HG03558 (cell line): ENCODE results near the gene CHST7.

Experiments used
- ATAC-seq: cut with Tn5 transposase; IDR thresholded peaks from one replicate; pipeline ENCODE4 v1.9.1; 2021; ENCODE audit warnings: moderate number of reproducible peaks; ENCODE audit not compliant: unreplicated experiment; ENCODE audit errors: extremely low read depth

Gene CHST7

GRCh38 chrX:46601283-46601682 lies 27.7 kb downstream of the CHST7 start:
- no peak for ATAC-seq

GRCh38 chrX:46602468-46603102 lies 29.0 kb downstream of the CHST7 start:
- ATAC-seq: no peak

GRCh38 chrX:46607916-46608315 lies 34.4 kb downstream of the CHST7 start:
- no peak for ATAC-seq

- no peak for ATAC-seq
These were observed 36.6 kb downstream of the CHST7 start for GRCh38 chrX:46610070-46610658.

DNA sequence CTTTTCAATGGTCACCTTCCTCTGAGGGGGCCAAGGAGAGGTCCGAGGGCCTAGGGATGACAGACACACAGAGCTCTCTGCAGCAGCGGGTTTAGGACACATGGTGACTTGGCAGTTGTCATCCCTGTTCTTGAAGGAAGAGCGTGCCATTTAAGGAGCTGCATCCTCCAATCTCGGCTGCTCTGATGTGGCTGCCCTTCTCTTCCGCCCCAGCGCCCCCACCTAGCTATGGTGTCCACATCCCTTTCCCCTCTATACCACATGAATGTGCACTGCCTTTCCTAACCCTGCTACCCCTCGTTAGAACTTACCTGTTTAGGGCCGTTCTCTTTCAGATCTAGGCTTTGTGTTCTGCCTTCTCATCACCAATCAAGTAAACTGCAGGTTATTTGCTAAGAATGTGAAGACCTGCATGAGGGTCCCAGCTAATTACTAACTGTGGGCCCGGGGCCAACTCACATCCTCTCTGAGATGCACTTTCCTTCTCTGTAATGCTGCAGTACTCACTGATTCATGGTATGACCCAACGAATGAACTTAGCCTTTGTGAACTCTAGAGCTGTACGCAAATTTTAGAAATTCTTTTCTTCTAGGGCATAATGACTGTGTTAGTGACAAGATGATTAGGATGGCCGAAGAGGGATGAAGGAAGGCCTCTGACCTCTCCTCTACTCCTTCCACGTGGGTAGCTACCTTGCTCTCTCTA lies 38.2 kb downstream of the CHST7 start:
- ATAC-seq: no peak

DNA sequence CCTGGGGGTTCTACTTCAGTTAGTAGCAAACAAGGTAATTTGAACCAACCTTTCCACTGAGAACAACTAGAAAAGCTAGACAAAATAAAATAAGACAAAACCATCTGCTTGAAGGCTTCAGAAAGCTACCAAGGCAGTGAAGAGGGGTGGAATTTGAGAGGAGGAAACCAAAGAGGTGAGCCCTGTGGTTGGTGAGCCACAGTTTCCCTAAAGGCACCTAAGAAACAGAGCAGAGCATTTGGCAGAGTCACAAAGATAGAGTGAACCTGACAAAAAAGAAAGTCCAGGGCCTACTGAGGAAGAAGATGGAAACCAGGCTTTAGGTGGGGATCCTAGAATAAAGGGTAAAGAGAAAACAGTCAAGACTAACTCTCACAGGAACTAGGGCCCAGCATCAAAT lies 44.3 kb downstream of the CHST7 start:
- ATAC-seq: no peak

- ATAC-seq: no peak
These were observed 45.4 kb downstream of the CHST7 start for GRCh38 chrX:46618947-46619346.

- ATAC-seq: no peak
These were observed 46.9 kb downstream of the CHST7 start for GRCh38 chrX:46620505-46620904.

DNA sequence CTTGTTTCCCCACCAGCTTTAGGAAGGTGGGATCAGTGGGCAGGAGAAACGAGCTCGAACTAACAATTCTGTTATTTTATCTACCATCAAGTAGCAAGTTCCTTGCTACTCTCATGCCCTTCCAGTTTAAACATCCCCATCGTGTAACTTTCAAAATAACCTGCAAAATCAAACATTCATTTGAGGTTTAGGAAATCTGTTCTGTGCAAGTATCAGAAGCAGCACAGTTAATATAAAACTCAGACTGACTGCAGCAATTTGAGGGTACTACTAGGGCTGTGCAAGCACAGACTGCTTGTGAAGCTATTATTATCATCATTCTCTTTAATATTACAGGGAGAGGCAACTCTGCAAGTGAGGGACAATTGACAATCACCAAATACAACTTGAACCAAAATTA lies 48.0 kb downstream of the CHST7 start:
- no peak for ATAC-seq

DNA sequence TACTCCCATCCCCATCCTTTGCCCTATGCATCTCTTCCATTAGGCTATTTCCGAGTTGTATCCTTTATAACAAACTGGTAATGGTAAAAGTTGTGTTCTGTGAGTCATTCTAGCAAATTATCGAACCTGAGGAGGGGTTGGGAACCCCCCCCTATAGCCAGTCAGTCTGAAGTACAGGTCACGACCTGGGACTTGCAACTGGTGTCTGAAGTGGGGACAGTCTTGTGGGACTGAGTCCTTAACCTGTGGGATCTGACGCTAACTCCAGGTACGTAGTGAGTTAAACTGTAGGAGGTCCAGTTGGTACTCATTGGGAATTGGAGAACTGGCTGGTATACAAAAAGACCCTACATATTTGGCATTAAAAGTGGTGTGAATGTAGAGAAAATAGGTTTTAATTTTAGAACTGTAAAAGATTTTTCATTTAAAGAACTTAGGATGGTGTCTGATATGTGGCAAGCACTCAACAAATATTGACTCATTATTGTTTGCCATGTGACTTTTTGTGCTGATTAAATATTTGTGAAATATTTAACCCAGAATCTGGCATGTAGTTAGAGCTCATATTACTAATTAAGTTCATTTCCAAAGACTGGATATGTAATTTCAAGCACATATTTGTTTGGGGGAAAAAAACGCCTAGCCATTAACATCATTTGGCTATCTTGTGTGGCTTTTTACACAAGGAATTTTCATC lies 50.7 kb downstream of the CHST7 start:
- ATAC-seq: no peak

DNA sequence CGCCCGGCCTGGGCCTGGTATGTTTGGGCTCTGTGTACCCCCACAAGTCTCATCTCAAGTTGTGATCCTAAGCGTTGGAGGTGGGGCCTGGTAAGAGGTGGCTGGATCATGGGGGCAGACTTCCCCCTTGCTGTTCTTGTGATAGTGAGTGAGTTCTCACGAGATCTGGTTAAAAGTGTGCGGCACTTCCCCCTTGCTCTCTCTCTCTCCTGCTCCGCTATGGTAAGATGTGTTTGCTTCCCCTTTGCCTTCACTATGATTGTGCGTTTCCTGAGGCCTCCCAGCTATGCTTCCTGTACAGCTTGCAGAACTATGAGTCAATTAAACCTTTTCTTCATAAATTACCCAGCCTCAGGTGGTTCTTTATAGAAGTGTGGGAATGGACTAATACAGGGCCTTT lies 53.0 kb downstream of the CHST7 start:
- no peak for ATAC-seq

DNA sequence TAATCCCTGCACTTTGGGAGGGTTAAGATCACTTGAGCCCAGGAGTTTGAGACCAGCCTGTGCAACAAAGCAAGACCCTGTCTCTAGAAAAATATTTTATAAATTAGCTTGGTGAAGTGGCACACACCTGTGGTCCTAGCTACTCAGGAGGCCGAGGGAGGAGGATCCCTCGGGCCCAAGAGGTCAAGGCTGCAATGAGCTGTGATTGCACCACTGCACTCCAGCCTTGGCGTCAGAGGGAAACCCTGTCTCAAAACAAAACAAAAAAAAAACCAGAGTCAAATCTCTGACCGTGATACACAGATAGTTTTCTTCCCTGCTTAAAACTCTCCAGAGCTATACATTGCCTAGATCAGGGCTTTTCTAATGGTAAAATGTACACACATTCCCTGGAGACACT lies 53.5 kb downstream of the CHST7 start:
- no peak for ATAC-seq

- no peak for ATAC-seq
These were observed 54.3 kb downstream of the CHST7 start for GRCh38 chrX:46627711-46628419.

DNA sequence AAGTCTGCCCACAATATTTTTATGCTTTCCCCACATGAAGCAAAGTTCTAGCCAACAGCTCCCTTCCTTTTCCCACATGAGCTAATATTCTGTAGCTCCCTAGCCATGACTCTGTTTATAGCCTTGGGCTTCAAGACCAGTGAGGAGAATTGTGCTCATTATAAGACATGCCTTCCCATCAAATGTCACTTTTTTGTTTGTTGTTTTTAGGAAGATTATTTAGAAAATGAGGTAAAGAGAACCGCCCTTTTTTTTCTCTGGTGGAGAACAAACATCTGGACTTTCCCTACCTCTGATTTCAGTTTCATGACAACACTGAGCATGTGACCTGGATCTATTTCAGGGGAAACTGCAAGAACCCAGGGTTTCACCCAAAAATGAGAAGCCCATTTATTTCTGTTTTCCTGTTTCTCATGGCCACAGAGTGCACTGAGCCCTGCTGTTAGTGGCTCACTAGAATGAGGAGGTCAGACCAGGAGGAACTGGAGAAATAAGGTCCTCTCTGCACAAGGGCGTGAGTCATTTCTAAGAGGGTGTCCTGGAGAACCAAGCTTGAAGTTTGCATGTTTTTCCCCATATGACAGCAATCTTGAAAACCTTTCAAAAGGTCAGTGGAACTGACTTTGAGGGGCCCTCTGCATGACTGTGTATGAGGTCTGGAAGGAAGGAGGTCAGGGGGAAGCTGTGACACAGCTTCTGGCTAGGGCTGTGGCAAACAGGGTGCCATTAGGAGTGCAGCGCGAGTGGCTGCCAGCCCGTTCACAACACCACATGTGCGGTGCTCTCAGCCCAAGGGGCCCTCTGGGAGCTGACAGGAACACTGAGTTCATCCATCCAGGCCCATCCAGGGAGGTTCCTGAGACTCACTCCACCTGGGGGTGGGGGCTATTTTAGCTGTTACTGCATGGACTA lies 55.2 kb downstream of the CHST7 start:
- ATAC-seq: peak; percentile 83

DNA sequence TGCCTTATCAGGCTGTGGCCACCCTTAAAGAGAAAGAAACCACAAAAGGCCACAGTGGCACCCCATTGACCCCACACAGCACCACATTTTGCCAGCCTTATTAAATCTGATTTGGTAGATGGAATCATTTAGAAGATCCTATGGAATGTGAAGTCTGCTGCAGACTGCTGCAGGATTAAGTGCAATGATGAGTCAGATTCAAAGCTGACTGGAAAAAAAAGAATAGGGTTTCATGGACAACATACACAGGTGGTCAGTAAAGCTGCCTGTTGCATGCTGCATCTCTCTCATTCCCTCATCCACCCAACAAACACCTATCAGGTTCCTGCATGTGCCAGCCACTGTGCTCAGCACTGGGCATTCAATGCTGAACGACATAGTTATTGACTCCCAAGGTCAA lies 56.6 kb downstream of the CHST7 start:
- no peak for ATAC-seq

DNA sequence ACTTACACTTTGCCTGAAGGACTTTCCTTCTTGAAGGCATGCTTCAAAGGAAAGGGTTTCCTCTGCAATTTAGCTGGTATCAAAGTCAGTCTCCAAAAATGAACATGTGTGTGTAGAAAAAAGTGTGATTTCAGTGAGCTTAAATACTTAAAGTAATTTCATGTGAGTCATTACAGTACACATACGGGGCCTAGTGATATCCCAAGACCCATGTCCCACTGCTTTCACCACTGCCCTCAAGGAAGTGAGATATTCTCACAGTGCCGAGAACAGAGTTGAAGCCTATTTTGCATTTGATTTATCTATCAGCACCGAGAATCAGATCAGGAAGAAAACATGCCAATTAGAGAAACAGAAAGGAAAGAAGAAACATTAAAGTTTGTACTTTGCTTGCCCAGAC lies 61.0 kb downstream of the CHST7 start:
- ATAC-seq: no peak

DNA sequence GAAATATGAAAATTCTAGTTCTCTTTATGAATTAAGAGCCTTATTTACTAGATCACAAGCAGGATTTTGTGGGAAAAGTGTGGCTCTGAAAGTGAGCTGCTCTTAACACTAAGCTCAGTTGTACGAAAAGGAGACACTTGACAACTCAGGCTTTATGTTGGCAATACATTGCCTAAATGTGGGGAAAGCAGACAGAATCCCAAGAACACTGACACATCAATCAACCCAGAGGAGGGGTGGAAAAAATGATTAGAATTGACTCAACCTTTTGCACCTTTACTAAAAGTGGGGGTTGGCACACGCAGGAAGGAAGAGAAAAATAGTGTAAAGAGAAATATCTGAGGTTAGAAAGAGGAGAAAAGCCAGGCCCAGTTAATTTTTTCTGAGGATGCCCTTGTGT lies 61.6 kb downstream of the CHST7 start:
- ATAC-seq: no peak

- ATAC-seq: no peak
These were observed 62.7 kb downstream of the CHST7 start for GRCh38 chrX:46636223-46636622.

GRCh38 chrX:46637938-46638337 lies 64.4 kb downstream of the CHST7 start:
- no peak for ATAC-seq

DNA sequence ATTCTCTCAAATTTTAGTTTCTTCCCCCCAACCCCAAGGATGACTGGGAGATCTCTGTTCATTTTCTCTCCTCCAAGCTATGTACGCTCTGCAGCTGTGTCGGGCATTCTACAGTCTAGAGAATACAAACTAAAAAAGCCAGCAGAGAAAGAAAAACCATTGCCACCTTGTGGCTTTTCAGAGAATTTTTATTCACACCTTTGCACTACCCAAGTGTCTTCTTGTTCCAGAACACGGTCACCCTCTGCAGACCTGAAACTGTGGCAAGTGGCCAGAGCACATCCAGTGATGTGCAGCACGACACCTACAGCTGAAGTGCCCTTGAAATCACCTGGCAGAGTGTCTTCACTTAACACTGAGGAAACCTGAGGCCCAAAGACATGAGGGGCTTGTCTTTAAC lies 68.6 kb downstream of the CHST7 start:
- no peak for ATAC-seq
